Activated CD8-positive, alpha-beta memory T cell treated with anti-CD3 and anti-CD28 coated beads for 36 hours (primary cell): Measurements from ENCODE around the gene NREP. TPM values are rescaled to one million over a fixed set of nuclear protein-coding genes. Genes with fewer than 3 reads are reported as not detected.

Source experiments
- CTCF ChIA-PET: fragments of 350-600 bp; sonication (Branson Sonifier 250); formaldehyde crosslinking; loops from one replicate; lab custom pipeline; 2021; ENCODE audit warnings: antibody characterized with exemption; lab: Charles Lee
- POLR2A ChIA-PET: fragments of 350-600 bp; sonication (Branson Sonifier 250); formaldehyde crosslinking; loops from one replicate; lab custom pipeline; 2021; ENCODE audit warnings: antibody characterized with exemption; lab: Charles Lee
- total RNA-seq, 2 experiments: library from RNA; stranded (reverse); gene quantifications; one replicate each; pipeline ENCODE4 v1.2.3, GENCODE V29; 2021

NREP gene
- total RNA-seq: 1 to 10 TPM; 7.0 to 7.7 TPM

- CTCF ChIA-PET: no interaction called here
- POLR2A ChIA-PET: no interaction called here
These were observed at the start of gene NREP for GRCh38 chr5:111756581-111757354. Gene NREP, minus strand, starts transcription at chr5:111757194. Its CDS starts 1,422 bp downstream, at chr5:111755772.

- POLR2A ChIA-PET: no interaction called here
- CTCF ChIA-PET: no interaction called here
These were observed 49.8 kb upstream of the NREP start for GRCh38 chr5:111806753-111807152.

GRCh38 chr5:111806156-111806555, 49.2 kb upstream of the NREP start:
- POLR2A ChIA-PET: no interaction called here
- CTCF ChIA-PET: no interaction called here

GRCh38 chr5:111805071-111805470, 48.1 kb upstream of the NREP start:
- ChIA-PET POLR2A (no interaction called here), CTCF (no interaction called here)

- ChIA-PET CTCF (no interaction called here), POLR2A (no interaction called here)
These were observed 43.4 kb upstream of the NREP start for GRCh38 chr5:111800351-111800750.

- CTCF ChIA-PET: no interaction called here
- POLR2A ChIA-PET: no interaction called here
These were observed 38.1 kb upstream of the NREP start for GRCh38 chr5:111795142-111795541.

GRCh38 chr5:111792471-111793058, 35.6 kb upstream of the NREP start:
- ChIA-PET CTCF (no interaction called here), POLR2A (no interaction called here)

GRCh38 chr5:111790295-111790694, 33.3 kb upstream of the NREP start:
- ChIA-PET CTCF (interaction anchor here (0.6 kb wide), 1 partner anchor 291 kb away, joined by 5 read pairs; no protein-coding TSS in a partner anchor), POLR2A (no interaction called here)

- POLR2A ChIA-PET: no interaction called here
These were observed 30.0 kb upstream of the NREP start for GRCh38 chr5:111787006-111787405.

GRCh38 chr5:111784491-111785181, 27.6 kb upstream of the NREP start:
- ChIA-PET CTCF (no interaction called here), POLR2A (no interaction called here)

More at GRCh38 chr5:111787006-111787405, 30.0 kb upstream of the NREP start:
- CTCF ChIA-PET: interaction anchor here (1.5 kb wide), 1 partner anchor 10 kb away, joined by 3 read pairs; no protein-coding TSS in a partner anchor

- CTCF ChIA-PET: no interaction called here
- POLR2A ChIA-PET: no interaction called here
These were observed 26.5 kb upstream of the NREP start for GRCh38 chr5:111783537-111783936.

- POLR2A ChIA-PET: no interaction called here
- CTCF ChIA-PET: no interaction called here
These were observed 25.2 kb upstream of the NREP start for GRCh38 chr5:111782216-111782615.

- ChIA-PET CTCF (no interaction called here), POLR2A (no interaction called here)
These were observed 24.2 kb upstream of the NREP start for GRCh38 chr5:111781200-111781599.

GRCh38 chr5:111779922-111780292, 22.9 kb upstream of the NREP start:
- POLR2A ChIA-PET: no interaction called here
- CTCF ChIA-PET: no interaction called here

GRCh38 chr5:111779260-111779921, 22.4 kb upstream of the NREP start:
- ChIA-PET POLR2A (no interaction called here), CTCF (no interaction called here)

- CTCF ChIA-PET: interaction anchor here (1.1 kb wide), 1 partner anchor 9 kb away, joined by 3 read pairs; no protein-coding TSS in a partner anchor
- POLR2A ChIA-PET: no interaction called here
These were observed 20.2 kb upstream of the NREP start for GRCh38 chr5:111776913-111777781.

- ChIA-PET CTCF (no interaction called here), POLR2A (no interaction called here)
These were observed 18.2 kb upstream of the NREP start for GRCh38 chr5:111775224-111775623.

GRCh38 chr5:111774525-111774924, 17.5 kb upstream of the NREP start:
- ChIA-PET CTCF (no interaction called here), POLR2A (no interaction called here)
